CD8-positive, alpha-beta memory T cell (primary cell): ENCODE results near the gene PIGC. TPM values are rescaled to one million over a fixed set of nuclear protein-coding genes. Genes with fewer than 3 reads are reported as not detected.

Experiments used
- CTCF ChIA-PET: fragments of 350-600 bp; sonication (Branson Sonifier 250); formaldehyde crosslinking; loops from one replicate; lab custom pipeline; 2021; ENCODE audit warnings: antibody characterized with exemption; lab: Charles Lee
- POLR2A ChIA-PET: fragments of 350-600 bp; sonication (Branson Sonifier 250); formaldehyde crosslinking; loops from one replicate; lab custom pipeline; 2021; ENCODE audit warnings: antibody characterized with exemption; lab: Charles Lee
- DNase-seq, 5 donors: peaks; one replicate each; pipeline versions ENCODE4 v3.0.0 to v3.0.0-alpha.2; 2020 to 2022; ENCODE audit warnings: mixed read lengths in 1 of 5
- H3K27ac ChIP-seq: one replicate; pipeline ENCODE4 v1.7.0; 2013; ENCODE audit warnings: low read depth, mild to moderate bottlenecking, low read length, moderate library complexity
- H3K27me3 ChIP-seq: 2 replicates; pipeline ENCODE4 v1.7.0; 2013; ENCODE audit warnings: low read length, mild to moderate bottlenecking; ENCODE audit not compliant: insufficient read depth, poor library complexity, severe bottlenecking
- H3K36me3 ChIP-seq: 2 replicates; pipeline ENCODE4 v1.7.0; 2013; ENCODE audit warnings: mild to moderate bottlenecking, low read length, moderate library complexity; ENCODE audit not compliant: insufficient read depth
- H3K4me1 ChIP-seq: 2 replicates; pipeline ENCODE4 v1.7.0; 2013; ENCODE audit warnings: mild to moderate bottlenecking, low read length, moderate library complexity; ENCODE audit not compliant: insufficient read depth
- H3K4me3 ChIP-seq: 2 replicates; pipeline ENCODE4 v1.7.0; 2013; ENCODE audit warnings: mild to moderate bottlenecking, low read length
- H3K9me3 ChIP-seq: 2 replicates; pipeline ENCODE4 v1.7.0; 2013; ENCODE audit warnings: mild to moderate bottlenecking, low read length
- H3K27ac Mint-ChIP-seq, 8 donors: one replicate each; pipeline ENCODE4 v1.8.0; 2020 to 2021; ENCODE audit warnings: mixed read lengths in 8 of 8, mild to moderate bottlenecking in 6 of 8, inconsistent platforms in 3 of 8, moderate library complexity in 3 of 8
- H3K27me3 Mint-ChIP-seq, 2 donors: one replicate each; pipeline ENCODE4 v1.8.0; 2020 to 2021; ENCODE audit warnings: mixed read lengths in 2 of 2, mild to moderate bottlenecking in 1 of 2, moderate library complexity in 1 of 2
- H3K36me3 Mint-ChIP-seq, 3 donors: one replicate each; pipeline ENCODE4 v1.8.0; 2020 to 2021; ENCODE audit warnings: mixed read lengths in 3 of 3, inconsistent platforms in 1 of 3, mild to moderate bottlenecking in 1 of 3
- H3K4me1 Mint-ChIP-seq, 3 donors: one replicate each; pipeline ENCODE4 v1.8.0; 2020 to 2021; ENCODE audit warnings: mixed read lengths in 3 of 3, inconsistent platforms in 1 of 3, mild to moderate bottlenecking in 1 of 3
- H3K4me3 Mint-ChIP-seq, 7 donors: one replicate each; pipeline ENCODE4 v1.8.0; 2020 to 2021; ENCODE audit warnings: mixed read lengths in 7 of 7, mild to moderate bottlenecking in 6 of 7, moderate library complexity in 4 of 7, inconsistent platforms in 2 of 7
- H3K9me3 Mint-ChIP-seq, 5 donors: one replicate each; pipeline ENCODE4 v1.8.0; 2020 to 2022; ENCODE audit warnings: mixed read lengths in 5 of 5, mild to moderate bottlenecking in 3 of 5, moderate library complexity in 2 of 5, inconsistent platforms in 1 of 5
- polyA plus RNA-seq: library from polyadenylated mRNA; unstranded; fragments of 300-500 nt; fragmentation: Illumina TruSeq; gene quantifications from one replicate; pipeline ENCODE4 v1.2.3, GENCODE V29; 2021
- total RNA-seq, 2 experiments: library from RNA; stranded (reverse); gene quantifications; one replicate each; pipeline ENCODE4 v1.2.3, GENCODE V29; 2021

The PIGC gene
- total and polyA plus RNA-seq, 3 experiments from 2014 or later, result 26.4 to 88.5 (median 27.8) TPM

DNA sequence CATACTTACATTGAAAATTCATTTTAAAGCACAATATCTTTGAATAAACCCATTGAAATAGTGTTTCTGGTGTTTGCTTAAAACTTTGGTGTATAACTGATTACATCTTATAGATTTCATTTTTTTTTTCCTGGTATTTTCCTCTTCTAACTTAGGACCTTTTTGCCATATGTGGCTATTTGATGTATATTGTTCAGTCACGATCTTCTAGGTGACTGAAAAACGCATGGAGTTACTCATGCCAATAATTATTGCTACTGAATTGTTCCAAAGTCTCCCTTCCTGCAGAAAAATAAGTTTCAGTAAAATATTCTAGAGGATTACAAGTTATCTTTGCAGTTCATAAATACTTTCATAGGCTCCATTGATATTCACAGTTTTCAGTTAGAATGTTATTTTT is 46.2 kb downstream of the PIGC start:
- ChIA-PET CTCF (interaction anchor here (1.0 to 1.7 kb wide), 3 partner anchors 20 to 394 kb away, joined by 3 to 4 read pairs (median 3); no protein-coding TSS in a partner anchor), POLR2A (no interaction called here)
- no peak overlapping the region for H3K4me3 ChIP-seq
- Mint-ChIP-seq H3K27me3 (no peaks in the 10 kb centered on the region), H3K27ac (no peak overlapping the region), H3K36me3 (no peaks in the 10 kb centered on the region), H3K4me3 (no peak overlapping the region), H3K9me3 (no peaks in the 10 kb centered on the region), H3K4me1 (peaks cover 53 to 79% (median 68%) of the 10 kb centered on the region in 3 donors)
- H3K27me3 ChIP-seq, result no peaks in the 10 kb centered on the region
- no peak overlapping the region for H3K27ac ChIP-seq
- DNase-seq, result no peak
- H3K36me3 ChIP-seq, result no peaks in the 10 kb centered on the region
- H3K4me1 ChIP-seq, result peaks cover 53% of the 10 kb centered on the region
- no peaks in the 10 kb centered on the region for H3K9me3 ChIP-seq

DNA sequence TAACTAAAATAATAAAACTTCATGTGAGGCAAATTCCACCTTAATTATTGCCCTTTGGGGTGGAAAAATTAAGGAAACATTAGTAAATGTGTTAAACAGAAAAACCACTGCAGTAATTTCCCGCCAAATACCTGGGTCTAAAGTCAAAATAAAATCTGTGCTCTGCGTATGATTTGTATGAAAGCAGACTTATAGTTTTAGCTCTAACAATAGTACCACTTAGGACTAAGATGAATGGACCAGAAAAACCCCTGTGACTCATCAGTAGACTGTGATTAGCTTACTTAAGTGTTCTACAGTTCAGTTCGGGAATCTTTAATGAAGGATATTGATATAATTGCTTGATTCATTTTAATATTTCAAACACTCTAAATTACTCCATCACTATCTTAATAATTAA is 46.6 kb downstream of the PIGC start:
- no peaks in the 10 kb centered on the region for H3K9me3 Mint-ChIP-seq
- ChIA-PET POLR2A (no interaction called here), CTCF (interaction anchor here (1.7 kb wide), 1 partner anchor 394 kb away, joined by 4 read pairs; no protein-coding TSS in a partner anchor)
- H3K4me3 ChIP-seq, result no peak overlapping the region
- H3K27ac ChIP-seq, result no peak overlapping the region
- H3K36me3 ChIP-seq, result no peaks in the 10 kb centered on the region
- no peak overlapping the region for H3K4me3 Mint-ChIP-seq
- H3K27ac Mint-ChIP-seq, result peak overlapping the region in 1 of 8 donors; percentile 42
- H3K4me1 ChIP-seq, result peaks cover 53% of the 10 kb centered on the region
- H3K27me3 Mint-ChIP-seq, result no peaks in the 10 kb centered on the region
- peaks cover 52 to 76% (median 67%) of the 10 kb centered on the region in 3 donors for H3K4me1 Mint-ChIP-seq
- H3K9me3 ChIP-seq, result no peaks in the 10 kb centered on the region
- no peak for DNase-seq
- H3K27me3 ChIP-seq, result no peaks in the 10 kb centered on the region
- no peaks in the 10 kb centered on the region for H3K36me3 Mint-ChIP-seq

DNA sequence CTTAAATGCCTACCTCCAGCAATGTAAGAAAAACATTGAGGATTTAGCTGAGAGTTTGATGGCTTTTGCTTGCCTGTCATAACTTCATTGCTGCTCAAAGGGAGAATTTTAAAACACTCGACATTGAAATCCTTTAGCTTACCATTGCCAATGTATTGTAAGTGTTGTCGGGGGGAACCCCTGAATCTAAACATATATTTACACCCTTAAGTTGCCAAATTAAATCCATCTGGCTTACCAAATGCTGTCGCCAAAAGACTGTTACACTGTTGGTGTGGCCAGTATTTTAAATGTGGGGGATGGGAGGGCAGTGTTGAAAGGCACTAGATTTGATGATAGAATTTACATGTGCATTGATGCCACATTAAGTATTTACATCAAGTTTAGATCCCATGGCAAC is 48.3 kb downstream of the PIGC start:
- Histone ChIP-seq H3K36me3 (no peaks in the 10 kb centered on the region), H3K4me3 (no peak overlapping the region), H3K27me3 (no peaks in the 10 kb centered on the region), H3K9me3 (no peaks in the 10 kb centered on the region), H3K4me1 (peaks cover 42% of the 10 kb centered on the region), H3K27ac (no peak overlapping the region)
- CTCF ChIA-PET, result interaction anchor here (2.6 kb wide), 1 partner anchor 305 kb away, joined by 10 read pairs; no protein-coding TSS in a partner anchor
- Mint-ChIP-seq H3K27ac (peak overlapping the region in 1 of 8 donors; percentile 60), H3K4me3 (no peak overlapping the region), H3K9me3 (no peaks in the 10 kb centered on the region), H3K36me3 (peaks cover 0 to 4% (median 0%) of the 10 kb centered on the region in 3 donors), H3K4me1 (peaks cover 47 to 78% (median 61%) of the 10 kb centered on the region in 3 donors), H3K27me3 (no peaks in the 10 kb centered on the region)
- no peak for DNase-seq
- POLR2A ChIA-PET, result interaction anchor here (1.8 to 2.3 kb wide), 3 partner anchors 14 to 215 kb away, joined by 5 to 9 read pairs (median 8); no protein-coding TSS in a partner anchor

DNA sequence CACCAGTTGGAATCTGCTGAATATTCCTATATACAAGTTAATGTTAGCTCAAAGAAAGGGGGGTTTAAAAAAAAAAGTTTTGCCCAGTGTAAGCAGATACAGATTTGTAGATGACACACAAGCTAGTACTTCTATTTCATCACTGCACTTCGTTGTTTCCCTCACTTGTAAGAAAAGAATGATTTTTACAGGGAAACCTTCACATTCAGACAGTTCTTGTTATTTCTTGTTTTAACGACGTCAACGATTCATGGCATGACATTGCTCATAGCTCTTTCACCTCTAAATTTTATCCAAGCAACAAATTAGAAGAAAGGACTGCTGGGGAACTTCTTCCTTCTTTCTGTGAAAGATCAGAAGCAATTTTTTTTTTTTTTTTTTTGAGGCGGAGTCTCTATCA is 49.1 kb downstream of the PIGC start:
- H3K4me3 ChIP-seq, result peak overlapping the region; percentile 27
- no peak for DNase-seq
- H3K36me3 Mint-ChIP-seq, result peaks cover 0 to 4% (median under 1%) of the 10 kb centered on the region in 3 donors
- no peaks in the 10 kb centered on the region for H3K27me3 Mint-ChIP-seq
- peaks cover 40 to 73% (median 54%) of the 10 kb centered on the region in 3 donors for H3K4me1 Mint-ChIP-seq
- no peaks in the 10 kb centered on the region for H3K27me3 ChIP-seq
- H3K9me3 ChIP-seq, result no peaks in the 10 kb centered on the region
- ChIA-PET POLR2A (interaction anchor here (0.9 to 2.3 kb wide), 6 partner anchors 13 to 214 kb away, joined by 3 to 9 read pairs (median 4); no protein-coding TSS in a partner anchor), CTCF (interaction anchor here (1.0 to 3.5 kb wide), 11 partner anchors 11 to 593 kb away, joined by 3 to 13 read pairs (median 5); partner anchors contain the start of gene PIGC)
- H3K27ac ChIP-seq, result no peak overlapping the region
- peak overlapping the region; percentile 66 to 97 (median 92) for H3K27ac Mint-ChIP-seq
- peaks cover 35% of the 10 kb centered on the region for H3K4me1 ChIP-seq
- H3K9me3 Mint-ChIP-seq, result no peaks in the 10 kb centered on the region
- no peaks in the 10 kb centered on the region for H3K36me3 ChIP-seq
- peak overlapping the region in 6 of 7 donors; percentile 38 to 77 (median 67) for H3K4me3 Mint-ChIP-seq

DNA sequence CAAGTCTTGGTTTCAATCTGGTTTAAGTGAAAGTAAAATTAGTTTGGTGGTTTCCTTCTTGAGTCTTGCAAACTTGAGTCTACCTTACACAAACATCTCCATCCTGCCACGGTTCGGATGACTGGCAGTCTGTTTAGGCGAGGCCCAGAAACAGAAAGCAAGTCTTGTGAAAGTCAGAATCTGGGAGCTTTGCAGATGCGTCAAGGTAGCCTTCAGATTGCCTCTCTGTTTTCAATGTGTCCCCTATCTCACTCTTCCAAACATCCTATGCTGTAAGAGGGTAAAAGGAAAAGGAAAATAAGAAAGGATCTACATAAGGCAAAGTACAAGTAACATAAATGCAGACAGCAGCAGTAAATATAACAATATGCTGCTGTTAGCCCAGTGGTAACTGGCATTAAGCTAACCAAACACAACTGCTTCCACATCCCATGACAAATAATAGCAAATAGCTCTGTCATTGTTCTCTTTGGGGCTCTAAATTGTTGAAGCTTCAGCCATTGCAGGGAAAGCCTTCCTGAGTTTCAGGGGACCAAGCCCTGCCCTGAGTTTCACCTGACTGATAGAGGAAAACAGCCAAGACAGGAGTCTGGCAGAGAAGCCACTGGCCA is 49.6 kb downstream of the PIGC start:
- Mint-ChIP-seq H3K9me3 (no peaks in the 10 kb centered on the region), H3K4me1 (peaks cover 34 to 67% (median 48%) of the 10 kb centered on the region in 3 donors), H3K4me3 (peak overlapping the region; percentile 13 to 77 (median 64)), H3K27ac (peak overlapping the region; percentile 66 to 97 (median 92)), H3K36me3 (peaks cover 0 to 4% (median 3%) of the 10 kb centered on the region in 3 donors), H3K27me3 (no peaks in the 10 kb centered on the region)
- DNase-seq, result peak; percentile 23 to 79 (median 65)
- Histone ChIP-seq H3K27me3 (no peaks in the 10 kb centered on the region), H3K36me3 (no peaks in the 10 kb centered on the region), H3K4me3 (peak overlapping the region; percentile 27), H3K9me3 (no peaks in the 10 kb centered on the region), H3K27ac (no peak overlapping the region), H3K4me1 (peaks cover 30% of the 10 kb centered on the region)
- POLR2A ChIA-PET, result interaction anchor here (0.8 to 2.3 kb wide), 7 partner anchors 12 to 214 kb away, joined by 3 to 9 read pairs (median 3); partner anchors contain the start of gene PIGC
- CTCF ChIA-PET, result interaction anchor here (1.0 to 3.5 kb wide), 11 partner anchors 11 to 592 kb away, joined by 3 to 13 read pairs (median 5); partner anchors contain the start of gene PIGC

DNA sequence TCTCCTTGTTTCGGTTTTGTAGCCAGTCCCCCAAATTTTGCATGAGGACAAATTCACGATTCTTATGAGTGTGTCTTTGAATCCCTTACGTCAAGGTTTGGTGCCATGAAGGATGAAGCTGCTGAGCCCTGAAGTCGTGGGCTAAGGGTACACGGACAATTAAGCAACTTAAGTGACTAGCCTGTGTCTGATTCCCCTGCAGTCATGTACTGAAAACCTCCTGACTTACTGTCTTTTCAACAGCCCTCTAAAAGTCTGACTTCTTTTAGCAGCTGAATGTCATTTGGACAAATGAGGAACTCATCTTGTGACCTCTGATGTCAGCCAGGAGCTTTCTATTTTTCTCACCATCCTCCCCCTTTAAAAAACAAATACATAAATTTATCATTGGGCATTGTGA is 50.5 kb downstream of the PIGC start:
- peak overlapping the region in 5 of 8 donors; percentile 6 to 97 (median 60) for H3K27ac Mint-ChIP-seq
- peaks cover 26 to 58% (median 39%) of the 10 kb centered on the region in 3 donors for H3K4me1 Mint-ChIP-seq
- no peaks in the 10 kb centered on the region for H3K27me3 ChIP-seq
- DNase-seq, result no peak
- no peaks in the 10 kb centered on the region for H3K36me3 ChIP-seq
- POLR2A ChIA-PET, result no interaction called here
- CTCF ChIA-PET, result interaction anchor here (1.3 to 3.5 kb wide), 5 partner anchors 10 to 391 kb away, joined by 3 to 13 read pairs (median 8); partner anchors contain the start of gene PIGC
- H3K27ac ChIP-seq, result no peak overlapping the region
- H3K27me3 Mint-ChIP-seq, result peaks cover 0 to 1% of the 10 kb centered on the region in 2 donors
- peaks cover 0 to 4% (median 3%) of the 10 kb centered on the region in 3 donors for H3K36me3 Mint-ChIP-seq
- H3K9me3 ChIP-seq, result no peaks in the 10 kb centered on the region
- H3K4me1 ChIP-seq, result peaks cover 25% of the 10 kb centered on the region
- H3K9me3 Mint-ChIP-seq, result no peaks in the 10 kb centered on the region
- no peak overlapping the region for H3K4me3 ChIP-seq
- no peak overlapping the region for H3K4me3 Mint-ChIP-seq

DNA sequence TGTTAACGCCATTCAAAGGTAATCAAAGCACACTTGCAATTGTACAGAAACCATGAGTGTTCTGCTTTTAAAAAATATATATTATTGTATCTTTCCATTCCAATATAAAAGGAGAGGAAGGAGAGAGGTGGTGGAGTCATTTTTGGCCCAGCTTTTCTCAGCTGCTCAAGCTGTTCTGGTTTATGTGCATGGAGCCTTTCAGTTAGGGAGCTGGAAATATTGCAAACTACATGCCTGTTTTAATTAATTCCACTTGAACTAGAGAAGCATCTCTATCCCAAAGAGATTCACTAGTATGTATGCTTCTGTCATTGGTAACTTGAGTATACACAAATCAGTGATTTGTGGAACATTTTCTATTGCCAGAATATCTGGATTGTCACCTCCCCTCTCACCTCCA is 51.9 kb downstream of the PIGC start:
- H3K4me1 ChIP-seq, result peaks cover 25% of the 10 kb centered on the region
- no peaks in the 10 kb centered on the region for H3K27me3 ChIP-seq
- ChIA-PET POLR2A (no interaction called here), CTCF (interaction anchor here (3.5 kb wide), 1 partner anchor 33 kb away, joined by 13 read pairs; no protein-coding TSS in a partner anchor)
- no peak for DNase-seq
- Mint-ChIP-seq H3K4me1 (peaks cover 19 to 45% (median 25%) of the 10 kb centered on the region in 3 donors), H3K9me3 (no peaks in the 10 kb centered on the region), H3K36me3 (peaks cover 0 to 4% (median 3%) of the 10 kb centered on the region in 3 donors), H3K4me3 (no peak overlapping the region), H3K27ac (no peak overlapping the region), H3K27me3 (peaks cover 0 to 1% of the 10 kb centered on the region in 2 donors)
- no peak overlapping the region for H3K27ac ChIP-seq
- no peaks in the 10 kb centered on the region for H3K36me3 ChIP-seq
- no peak overlapping the region for H3K4me3 ChIP-seq
- H3K9me3 ChIP-seq, result no peaks in the 10 kb centered on the region
